WTC11 (cell line): Measurements from ENCODE around the gene NCF4. TPM values are rescaled to one million over a fixed set of nuclear protein-coding genes. Genes with fewer than 3 reads are reported as not detected.

Experiments used
- ATAC-seq: fragments of 200-7000 bp; cut with Tn5 transposase; 2 replicates; pipeline ENCODE4 v1.10.0; 2021; ENCODE audit warnings: mild to moderate bottlenecking, moderate library complexity
- CTCF ChIA-PET: fragments of 300-600 bp; sonication (Branson Sonifier 250); formaldehyde crosslinking; loops from one replicate; lab custom pipeline; 2021; ENCODE audit warnings: antibody characterized with exemption; lab: Charles Lee
- POLR2A ChIA-PET: fragments of 350-600 bp; sonication (Branson Sonifier 250); formaldehyde crosslinking; loops from one replicate; lab custom pipeline; 2021; ENCODE audit warnings: antibody characterized with exemption; lab: Charles Lee
- DNase-seq: peaks from one replicate; pipeline ENCODE4 v3.0.0; 2021; ENCODE audit warnings: low spot score
- H3K27ac Mint-ChIP-seq: 2 replicates; pipeline ENCODE4 v1.8.0; 2021; ENCODE audit warnings: mixed read lengths
- H3K27me3 Mint-ChIP-seq: 2 replicates; pipeline ENCODE4 v1.8.0; 2021; ENCODE audit warnings: low read depth, mild to moderate bottlenecking, moderate library complexity, mixed read lengths
- H3K36me3 Mint-ChIP-seq: 2 replicates; pipeline ENCODE4 v1.8.0; 2021; ENCODE audit warnings: mixed read lengths
- H3K4me1 Mint-ChIP-seq: 2 replicates; pipeline ENCODE4 v1.8.0; 2022; ENCODE audit warnings: mixed read lengths
- H3K4me3 Mint-ChIP-seq: 2 replicates; pipeline ENCODE4 v1.8.0; 2021; ENCODE audit warnings: mild to moderate bottlenecking, moderate library complexity, mixed read lengths
- H3K9me3 Mint-ChIP-seq: 2 replicates; pipeline ENCODE4 v1.8.0; 2021; ENCODE audit warnings: mixed read lengths
- CBFB ChIP-seq: sonication (generic); formaldehyde crosslinking; IDR thresholded peaks from 2 replicates; pipeline ENCODE4 v1.8.1; 2022; ENCODE audit warnings: mild to moderate bottlenecking, low read depth, missing genetic modification reagents
- GRHL2 ChIP-seq: fragments of 250-450 bp; sonication (Bioruptor Pico); IDR thresholded peaks from 2 replicates; pipeline ENCODE4 v1.8.0; 2022; ENCODE audit warnings: mild to moderate bottlenecking, moderate library complexity; ENCODE audit not compliant: insufficient replicate concordance, severe bottlenecking
- JUN ChIP-seq: sonication (generic); formaldehyde crosslinking; IDR thresholded peaks from 2 replicates; pipeline ENCODE4 v1.8.0; 2023; ENCODE audit warnings: mild to moderate bottlenecking, missing genetic modification reagents
- MYBL2 ChIP-seq: sonication (generic); formaldehyde crosslinking; IDR thresholded peaks from 2 replicates; pipeline ENCODE4 v1.8.1; 2023; ENCODE audit warnings: mild to moderate bottlenecking, moderate library complexity, missing genetic modification reagents
- NFYB ChIP-seq: sonication (generic); formaldehyde crosslinking; conservative IDR thresholded peaks from 2 replicates; pipeline ENCODE4 v1.8.0; 2022; ENCODE audit warnings: low read depth, missing genetic modification reagents
- NR1H2 ChIP-seq: sonication (generic); formaldehyde crosslinking; IDR thresholded peaks from 2 replicates; pipeline ENCODE4 v1.9.0; 2021; ENCODE audit warnings: mild to moderate bottlenecking, moderate library complexity, missing genetic modification reagents
- OVOL2 ChIP-seq: fragments of 250-450 bp; sonication (Bioruptor Pico); IDR thresholded peaks from 2 replicates; pipeline ENCODE4 v1.9.0; 2021; ENCODE audit warnings: mild to moderate bottlenecking, borderline replicate concordance
- RELA ChIP-seq: sonication (generic); formaldehyde crosslinking; IDR thresholded peaks from 2 replicates; pipeline ENCODE4 v1.8.1; 2022; ENCODE audit warnings: missing genetic modification reagents, mild to moderate bottlenecking, borderline replicate concordance
- RORB ChIP-seq: fragments of 250-450 bp; sonication (Bioruptor Pico); IDR thresholded peaks from 2 replicates; pipeline ENCODE4 v1.9.0; 2021; ENCODE audit warnings: mild to moderate bottlenecking
- SP1 ChIP-seq: sonication (generic); formaldehyde crosslinking; conservative IDR thresholded peaks from 2 replicates; pipeline ENCODE4 v1.8.1; 2022; ENCODE audit warnings: missing genetic modification reagents
- TEAD4 ChIP-seq: sonication (generic); formaldehyde crosslinking; IDR thresholded peaks from 2 replicates; pipeline ENCODE4 v1.8.0; 2022; ENCODE audit warnings: mild to moderate bottlenecking, missing genetic modification reagents
- TP53 ChIP-seq: sonication (generic); formaldehyde crosslinking; IDR thresholded peaks from 2 replicates; pipeline ENCODE4 v1.8.1; 2023; ENCODE audit warnings: mild to moderate bottlenecking, missing genetic modification reagents
- ZNF121 ChIP-seq: sonication (generic); formaldehyde crosslinking; IDR thresholded peaks from 2 replicates; pipeline ENCODE4 v1.8.0; 2023; ENCODE audit warnings: missing genetic modification reagents
- ZNF138 ChIP-seq: sonication (generic); formaldehyde crosslinking; conservative IDR thresholded peaks from 2 replicates; pipeline ENCODE4 v1.8.1; 2022; ENCODE audit warnings: mild to moderate bottlenecking, moderate library complexity, missing genetic modification reagents
- ZNF232 ChIP-seq: sonication (generic); formaldehyde crosslinking; IDR thresholded peaks from 2 replicates; pipeline ENCODE4 v1.8.0; 2022; ENCODE audit warnings: mild to moderate bottlenecking, missing genetic modification reagents
- ZNF396 ChIP-seq: fragments of 250-450 bp; sonication (Bioruptor Pico); IDR thresholded peaks from 2 replicates; pipeline ENCODE4 v1.8.0; 2021; ENCODE audit warnings: mild to moderate bottlenecking, moderate library complexity, borderline replicate concordance
- total RNA-seq: library from RNA; stranded (reverse); gene quantifications from 3 replicates; pipeline ENCODE4 v1.2.3, GENCODE V29; 2021
- TF ChIP-seq, protein P1 (sequence below): sonication (generic); formaldehyde crosslinking; IDR thresholded peaks from 2 replicates; pipeline ENCODE4 v1.8.1; 2023; ENCODE audit warnings: mild to moderate bottlenecking, missing genetic modification reagents, moderate library complexity
- TF ChIP-seq, protein P2 (sequence below): sonication (generic); formaldehyde crosslinking; IDR thresholded peaks from 2 replicates; pipeline ENCODE4 v1.8.0; 2023; ENCODE audit warnings: missing genetic modification reagents
- TF ChIP-seq, protein P3 (sequence below): fragments of 200-600 bp; IDR thresholded peaks from 2 replicates; pipeline ENCODE4 v1.8.0; 2022; ENCODE audit warnings: antibody characterized with exemption
- TF ChIP-seq, protein P4 (sequence below): sonication (generic); formaldehyde crosslinking; conservative IDR thresholded peaks from 2 replicates; pipeline ENCODE4 v1.8.1; 2022; ENCODE audit warnings: mild to moderate bottlenecking, missing genetic modification reagents
- TF ChIP-seq, protein P5 (sequence below): sonication (generic); formaldehyde crosslinking; IDR thresholded peaks from 2 replicates; pipeline ENCODE4 v1.8.1; 2023; ENCODE audit warnings: mild to moderate bottlenecking, moderate library complexity, missing genetic modification reagents

NCF4 gene
- total RNA-seq, 1 experiment from 2014 or later = not detected

DNA sequence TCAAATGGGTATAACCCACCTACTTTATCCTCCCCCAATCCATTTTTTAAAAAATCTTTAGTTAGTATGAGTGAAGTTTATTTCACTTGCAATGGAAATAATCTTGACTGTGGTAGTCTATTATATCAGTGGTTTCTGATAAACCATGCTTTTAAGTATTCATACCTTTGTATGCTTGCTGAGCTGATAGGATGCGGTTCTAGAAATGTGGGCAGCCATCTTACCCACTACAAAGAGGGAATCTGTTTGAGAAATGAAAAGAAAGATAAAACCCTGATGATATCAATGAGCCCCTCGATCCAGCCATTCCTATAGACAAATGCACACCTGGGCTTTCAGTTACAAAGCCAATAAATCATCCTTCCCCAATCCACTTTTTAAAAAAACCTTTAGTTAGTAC is 30.2 kb upstream of the NCF4 start (continued):
- TF ChIP-seq, protein P1, sequence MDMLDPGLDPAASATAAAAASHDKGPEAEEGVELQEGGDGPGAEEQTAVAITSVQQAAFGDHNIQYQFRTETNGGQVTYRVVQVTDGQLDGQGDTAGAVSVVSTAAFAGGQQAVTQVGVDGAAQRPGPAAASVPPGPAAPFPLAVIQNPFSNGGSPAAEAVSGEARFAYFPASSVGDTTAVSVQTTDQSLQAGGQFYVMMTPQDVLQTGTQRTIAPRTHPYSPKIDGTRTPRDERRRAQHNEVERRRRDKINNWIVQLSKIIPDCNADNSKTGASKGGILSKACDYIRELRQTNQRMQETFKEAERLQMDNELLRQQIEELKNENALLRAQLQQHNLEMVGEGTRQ (CRISPR knock-in tag) = no peak
- TF ChIP-seq, protein P2, sequence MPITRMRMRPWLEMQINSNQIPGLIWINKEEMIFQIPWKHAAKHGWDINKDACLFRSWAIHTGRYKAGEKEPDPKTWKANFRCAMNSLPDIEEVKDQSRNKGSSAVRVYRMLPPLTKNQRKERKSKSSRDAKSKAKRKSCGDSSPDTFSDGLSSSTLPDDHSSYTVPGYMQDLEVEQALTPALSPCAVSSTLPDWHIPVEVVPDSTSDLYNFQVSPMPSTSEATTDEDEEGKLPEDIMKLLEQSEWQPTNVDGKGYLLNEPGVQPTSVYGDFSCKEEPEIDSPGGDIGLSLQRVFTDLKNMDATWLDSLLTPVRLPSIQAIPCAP (CRISPR knock-in tag) = no peak
- TF ChIP-seq, all 79 proteins: peak for 0

DNA sequence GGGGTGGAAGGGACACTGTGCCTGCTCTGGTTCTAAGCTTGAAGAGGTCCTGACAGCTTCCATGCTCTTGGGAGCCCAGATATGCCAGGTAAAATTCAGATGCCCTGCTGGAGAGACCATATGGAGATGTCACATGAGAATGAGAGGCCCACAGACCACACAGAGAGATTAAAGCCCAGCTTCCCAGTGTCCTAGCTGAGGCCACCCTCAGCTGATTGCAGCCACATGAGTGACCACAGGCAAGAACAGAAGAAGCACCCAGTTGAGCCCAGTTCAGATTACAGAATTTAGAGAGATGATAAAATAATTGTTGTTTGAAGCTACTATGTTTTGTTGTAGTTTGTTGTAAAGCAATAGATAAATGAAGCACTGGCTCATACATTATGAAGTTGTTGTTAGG is 29.6 kb upstream of the NCF4 start:
- Mint-ChIP-seq H3K27me3 (peaks cover 7% of the 10 kb centered on the region), H3K9me3 (peaks cover 5% of the 10 kb centered on the region), H3K27ac (no peak overlapping the region), H3K36me3 (no peaks in the 10 kb centered on the region), H3K4me1 (peaks cover 2% of the 10 kb centered on the region), H3K4me3 (no peak overlapping the region)
- DNase-seq (no peak), ATAC-seq (no peak)
- POLR2A ChIA-PET = no interaction called here
- CTCF ChIA-PET = interaction anchor here (0.6 to 1.7 kb wide), 2 partner anchors 9 to 25 kb away, joined by 3 to 7 read pairs; no protein-coding TSS in a partner anchor
- TF ChIP-seq NFYB (CRISPR knock-in tag) = no peak
- no peak for TF ChIP-seq TP53 (CRISPR knock-in tag)
- no peak for TF ChIP-seq SP1 (CRISPR knock-in tag)
- no peak for TF ChIP-seq RORB
- TF ChIP-seq, protein P3, sequence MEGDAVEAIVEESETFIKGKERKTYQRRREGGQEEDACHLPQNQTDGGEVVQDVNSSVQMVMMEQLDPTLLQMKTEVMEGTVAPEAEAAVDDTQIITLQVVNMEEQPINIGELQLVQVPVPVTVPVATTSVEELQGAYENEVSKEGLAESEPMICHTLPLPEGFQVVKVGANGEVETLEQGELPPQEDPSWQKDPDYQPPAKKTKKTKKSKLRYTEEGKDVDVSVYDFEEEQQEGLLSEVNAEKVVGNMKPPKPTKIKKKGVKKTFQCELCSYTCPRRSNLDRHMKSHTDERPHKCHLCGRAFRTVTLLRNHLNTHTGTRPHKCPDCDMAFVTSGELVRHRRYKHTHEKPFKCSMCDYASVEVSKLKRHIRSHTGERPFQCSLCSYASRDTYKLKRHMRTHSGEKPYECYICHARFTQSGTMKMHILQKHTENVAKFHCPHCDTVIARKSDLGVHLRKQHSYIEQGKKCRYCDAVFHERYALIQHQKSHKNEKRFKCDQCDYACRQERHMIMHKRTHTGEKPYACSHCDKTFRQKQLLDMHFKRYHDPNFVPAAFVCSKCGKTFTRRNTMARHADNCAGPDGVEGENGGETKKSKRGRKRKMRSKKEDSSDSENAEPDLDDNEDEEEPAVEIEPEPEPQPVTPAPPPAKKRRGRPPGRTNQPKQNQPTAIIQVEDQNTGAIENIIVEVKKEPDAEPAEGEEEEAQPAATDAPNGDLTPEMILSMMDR = no peak
- TF ChIP-seq, protein P2 (CRISPR knock-in tag) = no peak
- TF ChIP-seq, protein P4, sequence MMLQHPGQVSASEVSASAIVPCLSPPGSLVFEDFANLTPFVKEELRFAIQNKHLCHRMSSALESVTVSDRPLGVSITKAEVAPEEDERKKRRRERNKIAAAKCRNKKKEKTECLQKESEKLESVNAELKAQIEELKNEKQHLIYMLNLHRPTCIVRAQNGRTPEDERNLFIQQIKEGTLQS = no peak
- TF ChIP-seq, protein P5, sequence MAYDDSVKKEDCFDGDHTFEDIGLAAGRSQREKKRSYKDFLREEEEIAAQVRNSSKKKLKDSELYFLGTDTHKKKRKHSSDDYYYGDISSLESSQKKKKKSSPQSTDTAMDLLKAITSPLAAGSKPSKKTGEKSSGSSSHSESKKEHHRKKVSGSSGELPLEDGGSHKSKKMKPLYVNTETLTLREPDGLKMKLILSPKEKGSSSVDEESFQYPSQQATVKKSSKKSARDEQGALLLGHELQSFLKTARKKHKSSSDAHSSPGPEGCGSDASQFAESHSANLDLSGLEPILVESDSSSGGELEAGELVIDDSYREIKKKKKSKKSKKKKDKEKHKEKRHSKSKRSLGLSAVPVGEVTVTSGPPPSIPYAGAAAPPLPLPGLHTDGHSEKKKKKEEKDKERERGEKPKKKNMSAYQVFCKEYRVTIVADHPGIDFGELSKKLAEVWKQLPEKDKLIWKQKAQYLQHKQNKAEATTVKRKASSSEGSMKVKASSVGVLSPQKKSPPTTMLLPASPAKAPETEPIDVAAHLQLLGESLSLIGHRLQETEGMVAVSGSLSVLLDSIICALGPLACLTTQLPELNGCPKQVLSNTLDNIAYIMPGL (CRISPR knock-in tag) = no peak
- TF ChIP-seq ZNF121 (CRISPR knock-in tag) = no peak
- no peak for TF ChIP-seq OVOL2
- TF ChIP-seq ZNF232 (CRISPR knock-in tag) = no peak
- no peak for TF ChIP-seq ZNF396 (CRISPR knock-in tag)
- no peak for TF ChIP-seq NR1H2 (CRISPR knock-in tag)
- no peak for TF ChIP-seq MYBL2 (CRISPR knock-in tag)
- TF ChIP-seq JUN (CRISPR knock-in tag) = no peak

DNA sequence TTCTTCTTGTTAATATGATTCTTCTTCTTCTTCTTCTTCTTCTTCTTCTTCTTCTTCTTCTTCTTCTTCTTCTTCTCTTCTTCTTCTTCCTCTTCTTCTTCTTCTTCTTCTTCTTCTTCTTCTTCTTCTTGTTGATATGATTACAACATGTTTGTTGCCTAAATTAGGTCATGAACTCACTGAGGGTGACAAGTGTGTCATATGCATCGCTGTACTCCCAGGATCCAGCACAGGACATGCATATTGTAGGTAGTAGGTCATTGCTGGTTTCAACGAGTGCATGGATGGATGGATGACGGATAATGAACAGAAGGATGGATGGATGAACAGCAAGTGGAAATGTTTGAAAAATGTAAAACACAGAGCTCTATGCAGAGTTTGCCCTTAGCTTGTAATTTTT is 29.1 kb upstream of the NCF4 start:
- peaks cover 8% of the 10 kb centered on the region for H3K27me3 Mint-ChIP-seq
- H3K4me1 Mint-ChIP-seq = peaks cover 2% of the 10 kb centered on the region
- CTCF ChIA-PET = interaction anchor here (0.6 to 1.7 kb wide), 2 partner anchors 10 to 24 kb away, joined by 3 to 7 read pairs; no protein-coding TSS in a partner anchor
- TF ChIP-seq JUN (CRISPR knock-in tag) (no peak), TEAD4 (no peak), ZNF138 (CRISPR knock-in tag) (no peak), CBFB (CRISPR knock-in tag) (no peak), RELA (CRISPR knock-in tag) (no peak), GRHL2 (CRISPR knock-in tag) (no peak)
- POLR2A ChIA-PET = no interaction called here
- ATAC-seq = no peak
- H3K9me3 Mint-ChIP-seq = peaks cover 5% of the 10 kb centered on the region
- no peak overlapping the region for H3K27ac Mint-ChIP-seq
- no peak overlapping the region for H3K4me3 Mint-ChIP-seq
- H3K36me3 Mint-ChIP-seq = no peaks in the 10 kb centered on the region
- no peak for DNase-seq
